Mammary epithelial cell (primary cell): ENCODE data around the gene NUP210.

Experiments
- CTCF ChIP-seq, 2 donors: IDR thresholded peaks in 1 of 2; conservative IDR thresholded peaks in 1 of 2; 2 replicates each; pipeline ENCODE4 v1.5.1; 2011 to 2012; ENCODE audit warnings: inconsistent platforms in 2 of 2, low read length in 2 of 2, mild to moderate bottlenecking in 2 of 2, control low read depth in 1 of 2, low read depth in 1 of 2; ENCODE audit not compliant: insufficient read depth in 1 of 2; ENCODE audit errors: extremely low read depth in 1 of 2
- EZH2 ChIP-seq: IDR thresholded peaks from 2 replicates; pipeline ENCODE4 v1.6.1; 2012; ENCODE audit warnings: low read length, inconsistent platforms, borderline replicate concordance

- TF ChIP-seq CTCF (conservative IDR thresholded peaks at IDR 0.05 in 1 of 2, IDR thresholded peaks at IDR 0.05 in 1 of 2; ENCODE audit: extremely low read depth in 1 of 2, insufficient read depth in 1 of 2, low read depth in 1 of 2, low read length in 2 of 2) (no peak), EZH2 (no peak)
These were observed 131.1 kb downstream of the NUP210 start for GRCh38 chr3:13288732-13289718.
